Activated naive CD8-positive, alpha-beta T cell treated with anti-CD3 and anti-CD28 coated beads, Interleukin-2, amount 10 ng/mL, durations not matched to agents 7 days and 5 days (primary cell): ENCODE data around the gene DCDC2C. TPM values are rescaled to one million over a fixed set of nuclear protein-coding genes. Genes with fewer than 3 reads are reported as not detected.
"Not testable (repeated sequence)": the region's sequence is repeated elsewhere in the genome, so short reads cannot be mapped to it uniquely, and the experiment has no call there.

Experiments
- ATAC-seq: fragments of 150-1000 bp; cut with Tn5 transposase; one replicate; pipeline ENCODE4 v1.10.0; 2021; ENCODE audit warnings: low read depth, moderate library complexity
- POLR2A ChIA-PET: fragments of 350-600 bp; sonication (Branson Sonifier 250); formaldehyde crosslinking; loops from one replicate; lab custom pipeline; 2021; ENCODE audit warnings: antibody characterized with exemption; lab: Charles Lee
- DNase-seq: peaks from one replicate; pipeline ENCODE4 v3.0.0; 2021
- H3K27ac Mint-ChIP-seq: one replicate; pipeline ENCODE4 v1.8.0; 2022; ENCODE audit warnings: mild to moderate bottlenecking, mixed read lengths
- H3K27me3 Mint-ChIP-seq: one replicate; pipeline ENCODE4 v1.8.0; 2022; ENCODE audit warnings: mild to moderate bottlenecking, moderate library complexity, mixed read lengths
- H3K36me3 Mint-ChIP-seq: one replicate; pipeline ENCODE4 v1.8.0; 2021; ENCODE audit warnings: mild to moderate bottlenecking, mixed read lengths
- H3K4me1 Mint-ChIP-seq: one replicate; pipeline ENCODE4 v1.8.0; 2021; ENCODE audit warnings: mixed read lengths
- H3K4me3 Mint-ChIP-seq: one replicate; pipeline ENCODE4 v1.8.0; 2022; ENCODE audit warnings: mild to moderate bottlenecking, moderate library complexity, mixed read lengths
- H3K9me3 Mint-ChIP-seq: one replicate; pipeline ENCODE4 v1.8.0; 2021; ENCODE audit warnings: mixed read lengths
- total RNA-seq, 2 experiments: library from RNA; stranded (reverse); gene quantifications; one replicate each; pipeline ENCODE4 v1.2.3, GENCODE V29; 2021

DCDC2C gene
- total RNA-seq, 2 experiments from 2014 or later, result not detected

DNA sequence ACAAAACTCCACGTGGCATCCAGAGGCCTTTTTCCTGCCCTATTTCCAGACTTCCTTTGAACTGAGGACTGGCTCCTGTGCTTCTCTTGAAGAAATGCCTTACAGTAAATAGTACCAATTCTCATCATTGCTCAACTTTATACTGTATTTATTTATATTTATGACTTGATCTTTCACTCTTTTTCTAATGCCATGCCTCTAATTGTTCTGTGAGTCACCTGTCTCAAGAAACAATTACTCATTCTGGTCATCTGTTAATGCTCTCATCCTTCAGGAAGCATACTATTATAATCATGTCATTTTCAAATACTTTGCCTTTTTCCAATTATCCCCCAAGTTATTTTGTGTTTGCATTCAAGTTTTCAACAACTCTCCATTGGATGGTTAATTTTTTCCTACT lies 85.9 kb downstream of the DCDC2C start:
- Mint-ChIP-seq H3K4me3 (no peak overlapping the region), H3K36me3 (no peaks in the 10 kb centered on the region), H3K27ac (no peak overlapping the region), H3K9me3 (no peaks in the 10 kb centered on the region), H3K27me3 (peaks cover 5% of the 10 kb centered on the region), H3K4me1 (no peaks in the 10 kb centered on the region)
- POLR2A ChIA-PET, result no interaction called here
- DNase-seq (no peak), ATAC-seq (no peak)

DNA sequence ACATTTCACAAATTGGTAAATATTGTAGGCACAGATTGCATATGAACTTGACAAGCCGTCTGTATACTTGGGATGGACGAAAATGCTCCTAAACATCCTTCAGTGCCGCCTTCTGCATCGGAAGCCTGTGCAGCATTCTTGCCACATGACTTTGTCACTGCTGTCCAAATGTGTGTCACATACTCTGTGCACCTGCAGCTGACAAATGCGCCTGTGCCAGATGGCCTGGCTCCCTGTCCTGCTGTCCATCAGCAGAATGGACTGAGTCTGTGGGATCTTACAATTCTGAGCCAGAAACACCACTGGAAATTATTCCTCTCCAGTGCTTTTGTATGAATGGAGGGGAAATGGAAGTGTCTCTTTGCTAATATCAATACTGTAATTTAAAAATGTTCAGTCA lies 89.9 kb downstream of the DCDC2C start:
- no peaks in the 10 kb centered on the region for H3K36me3 Mint-ChIP-seq
- no peaks in the 10 kb centered on the region for H3K9me3 Mint-ChIP-seq
- peaks cover 5% of the 10 kb centered on the region for H3K27me3 Mint-ChIP-seq
- DNase-seq (no peak), ATAC-seq (no peak)
- H3K4me3 Mint-ChIP-seq, result no peak overlapping the region
- H3K27ac Mint-ChIP-seq, result no peak overlapping the region
- no peaks in the 10 kb centered on the region for H3K4me1 Mint-ChIP-seq
- POLR2A ChIA-PET, result no interaction called here

DNA sequence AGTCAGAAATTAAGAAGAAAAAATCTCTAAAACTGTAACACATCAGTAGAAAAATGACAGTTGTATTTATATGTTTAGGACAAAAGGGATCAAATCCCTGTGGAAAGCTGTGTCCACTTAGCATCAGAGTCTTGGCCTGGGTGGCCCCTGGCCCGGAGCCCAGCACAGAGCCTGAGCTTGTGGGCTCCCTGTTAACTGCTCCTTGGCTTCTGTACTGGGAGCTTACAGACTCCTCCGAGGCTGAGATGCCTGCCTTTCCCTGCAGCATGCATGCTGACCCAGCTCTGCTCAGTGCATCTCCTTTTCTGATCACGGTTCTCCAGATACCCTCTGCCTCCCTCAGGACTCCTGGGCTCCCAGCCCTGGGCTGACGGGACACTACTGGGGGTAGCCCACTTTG lies 98.1 kb downstream of the DCDC2C start:
- Mint-ChIP-seq H3K27me3 (peaks cover 8% of the 10 kb centered on the region), H3K9me3 (no peaks in the 10 kb centered on the region), H3K27ac (no peak overlapping the region), H3K36me3 (no peaks in the 10 kb centered on the region), H3K4me1 (no peaks in the 10 kb centered on the region), H3K4me3 (no peak overlapping the region)
- ATAC-seq (no peak), DNase-seq (no peak)
- POLR2A ChIA-PET, result no interaction called here

GRCh38 chr2:3805201-3805939 lies 102.0 kb downstream of the DCDC2C start:
- H3K4me1 Mint-ChIP-seq, result no peaks in the 10 kb centered on the region
- peaks cover 8% of the 10 kb centered on the region for H3K27me3 Mint-ChIP-seq
- H3K36me3 Mint-ChIP-seq, result no peaks in the 10 kb centered on the region
- H3K4me3 Mint-ChIP-seq, result no peak overlapping the region
- DNase-seq, result no peak
- no peak overlapping the region for H3K27ac Mint-ChIP-seq
- POLR2A ChIA-PET, result no interaction called here
- no peak for ATAC-seq
- H3K9me3 Mint-ChIP-seq, result no peaks in the 10 kb centered on the region

- POLR2A ChIA-PET, result no interaction called here
- Mint-ChIP-seq H3K9me3 (no peaks in the 10 kb centered on the region), H3K4me1 (no peaks in the 10 kb centered on the region), H3K36me3 (no peaks in the 10 kb centered on the region), H3K27me3 (peaks cover 8% of the 10 kb centered on the region), H3K4me3 (no peak overlapping the region), H3K27ac (no peak overlapping the region)
- ATAC-seq (no peak), DNase-seq (no peak)
These were observed 102.8 kb downstream of the DCDC2C start for GRCh38 chr2:3806168-3806567.

DNA sequence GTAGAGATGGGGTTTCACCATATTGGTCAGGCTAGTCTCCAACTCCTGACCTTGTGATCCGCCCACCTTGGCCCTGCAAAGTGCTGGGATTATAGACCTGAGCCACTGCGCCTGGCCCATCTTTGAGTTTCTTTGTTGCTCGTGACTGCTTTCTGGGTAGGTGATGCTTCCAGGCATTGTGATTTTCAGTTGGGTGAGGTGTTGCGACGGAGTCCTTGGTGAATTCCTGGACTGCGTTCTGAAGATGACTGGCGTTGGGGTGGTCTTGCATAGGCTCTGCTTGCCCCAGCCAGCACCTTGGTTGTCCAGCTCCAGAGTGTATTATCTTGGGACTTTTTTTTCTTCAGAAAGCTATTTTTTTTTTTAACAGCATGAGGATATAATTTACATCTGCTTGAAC lies 103.4 kb downstream of the DCDC2C start:
- POLR2A ChIA-PET, result no interaction called here
- DNase-seq (no peak), ATAC-seq (no peak)
- Mint-ChIP-seq H3K9me3 (no peaks in the 10 kb centered on the region), H3K27ac (no peak overlapping the region), H3K27me3 (peaks cover 8% of the 10 kb centered on the region), H3K4me3 (no peak overlapping the region), H3K4me1 (no peaks in the 10 kb centered on the region), H3K36me3 (no peaks in the 10 kb centered on the region)

- ATAC-seq (no peak), DNase-seq (no peak)
- no peaks in the 10 kb centered on the region for H3K9me3 Mint-ChIP-seq
- no peak overlapping the region for H3K27ac Mint-ChIP-seq
- POLR2A ChIA-PET, result no interaction called here
- H3K27me3 Mint-ChIP-seq, result peaks cover 8% of the 10 kb centered on the region
- no peaks in the 10 kb centered on the region for H3K4me1 Mint-ChIP-seq
- H3K4me3 Mint-ChIP-seq, result no peak overlapping the region
- H3K36me3 Mint-ChIP-seq, result no peaks in the 10 kb centered on the region
These were observed 104.5 kb downstream of the DCDC2C start for GRCh38 chr2:3807853-3808252.

GRCh38 chr2:3814706-3815245 lies 111.4 kb downstream of the DCDC2C start:
- no peak for DNase-seq
- H3K4me3 Mint-ChIP-seq, result no peak overlapping the region
- no peak for ATAC-seq
- H3K4me1 Mint-ChIP-seq, result no peaks in the 10 kb centered on the region
- POLR2A ChIA-PET, result no interaction called here
- H3K9me3 Mint-ChIP-seq, result peaks cover 8% of the 10 kb centered on the region
- H3K36me3 Mint-ChIP-seq, result no peaks in the 10 kb centered on the region
- no peaks in the 10 kb centered on the region for H3K27me3 Mint-ChIP-seq
- H3K27ac Mint-ChIP-seq, result no peak overlapping the region

GRCh38 chr2:3817144-3817543 lies 113.8 kb downstream of the DCDC2C start:
- H3K36me3 Mint-ChIP-seq, DNase-seq, H3K9me3 Mint-ChIP-seq, H3K4me1 Mint-ChIP-seq, H3K4me3 Mint-ChIP-seq, POLR2A ChIA-PET, H3K27ac Mint-ChIP-seq, ATAC-seq, H3K27me3 Mint-ChIP-seq: not testable (repeated sequence)

GRCh38 chr2:3823748-3824147 lies 120.4 kb downstream of the DCDC2C start:
- Mint-ChIP-seq H3K4me3 (no peak overlapping the region), H3K27me3 (peaks cover 3% of the 10 kb centered on the region), H3K27ac (no peak overlapping the region), H3K4me1 (no peaks in the 10 kb centered on the region), H3K36me3 (no peaks in the 10 kb centered on the region), H3K9me3 (peaks cover 5% of the 10 kb centered on the region)
- no peak for DNase-seq
- no peak for ATAC-seq
- POLR2A ChIA-PET, result interaction anchor here (0.7 kb wide), 1 partner anchor 63 kb away, joined by 3 read pairs; no protein-coding TSS in a partner anchor

- Mint-ChIP-seq H3K4me1 (no peaks in the 10 kb centered on the region), H3K9me3 (peaks cover 1% of the 10 kb centered on the region), H3K4me3 (no peak overlapping the region), H3K27ac (no peak overlapping the region), H3K36me3 (no peaks in the 10 kb centered on the region), H3K27me3 (no peaks in the 10 kb centered on the region)
- POLR2A ChIA-PET, result no interaction called here
- DNase-seq (no peak), ATAC-seq (no peak)
These were observed 124.5 kb downstream of the DCDC2C start for GRCh38 chr2:3827673-3828575.

GRCh38 chr2:3830796-3831195 lies 127.4 kb downstream of the DCDC2C start:
- Mint-ChIP-seq H3K27me3 (no peaks in the 10 kb centered on the region), H3K27ac (no peak overlapping the region), H3K9me3 (no peaks in the 10 kb centered on the region), H3K4me1 (no peaks in the 10 kb centered on the region), H3K4me3 (no peak overlapping the region), H3K36me3 (no peaks in the 10 kb centered on the region)
- ATAC-seq (no peak), DNase-seq (no peak)
- POLR2A ChIA-PET, result no interaction called here

DNA sequence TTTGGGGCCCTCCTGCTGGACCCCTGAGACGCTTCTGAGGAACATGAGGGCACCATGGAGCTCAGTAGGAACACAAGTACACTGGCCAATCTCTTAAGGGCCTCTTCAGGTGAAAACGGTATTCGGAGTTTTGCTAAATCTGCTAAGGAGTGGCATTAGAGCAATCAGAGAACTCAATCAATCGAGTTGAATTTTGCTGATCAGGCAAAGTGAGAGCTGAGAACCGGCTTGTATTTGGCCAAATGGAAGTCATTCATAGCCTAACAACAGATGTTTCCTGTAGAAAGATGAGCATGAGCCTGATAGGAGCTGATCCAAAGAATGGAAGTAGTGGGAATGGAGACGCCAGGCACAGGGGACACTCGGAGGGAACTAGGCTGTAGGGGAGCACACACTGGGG lies 133.7 kb downstream of the DCDC2C start:
- Mint-ChIP-seq H3K27me3 (no peaks in the 10 kb centered on the region), H3K4me1 (peaks cover 3% of the 10 kb centered on the region), H3K27ac (no peak overlapping the region), H3K36me3 (no peaks in the 10 kb centered on the region), H3K9me3 (no peaks in the 10 kb centered on the region), H3K4me3 (no peak overlapping the region)
- POLR2A ChIA-PET, result no interaction called here
- ATAC-seq (no peak), DNase-seq (no peak)

DNA sequence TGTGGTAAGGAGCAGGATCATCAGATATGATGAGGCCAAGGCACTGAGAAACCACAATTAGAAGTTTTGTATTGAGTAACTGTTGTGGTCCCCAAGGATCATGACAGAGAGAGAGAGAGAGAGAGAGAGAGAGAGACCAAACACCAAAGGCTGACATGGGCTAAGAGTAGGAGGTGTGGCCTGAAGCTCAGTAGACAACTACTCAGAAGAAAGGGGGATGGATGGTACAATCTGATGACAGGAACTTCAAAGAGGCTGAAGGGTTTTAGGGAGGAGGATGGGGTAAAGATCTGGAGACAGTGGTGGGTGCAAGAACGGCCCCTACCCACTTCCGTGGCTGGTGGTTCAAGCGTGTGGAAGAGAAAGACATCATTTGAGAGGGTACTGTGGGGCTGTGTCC lies 135.0 kb downstream of the DCDC2C start:
- no peak for ATAC-seq
- Mint-ChIP-seq H3K4me1 (peaks cover 3% of the 10 kb centered on the region), H3K36me3 (no peaks in the 10 kb centered on the region), H3K27me3 (no peaks in the 10 kb centered on the region), H3K4me3 (no peak overlapping the region), H3K27ac (no peak overlapping the region), H3K9me3 (no peaks in the 10 kb centered on the region)
- DNase-seq, result no peak
- POLR2A ChIA-PET, result no interaction called here
